B cell (primary cell): ENCODE measurements around the gene SPPL3.

Experiments used
- EZH2 ChIP-seq: IDR thresholded peaks from 2 replicates; pipeline ENCODE4 v1.6.1; 2012; ENCODE audit warnings: borderline replicate concordance, low read depth, mild to moderate bottlenecking, moderate library complexity, low read length; ENCODE audit not compliant: insufficient read depth, poor library complexity, severe bottlenecking
- TF ChIP-seq, protein P1 (sequence below): fragments of 200-600 bp; IDR thresholded peaks from one replicate; pipeline ENCODE4 v1.8.0; 2022; ENCODE audit warnings: antibody characterized with exemption, mild to moderate bottlenecking

- TF ChIP-seq, protein P1, sequence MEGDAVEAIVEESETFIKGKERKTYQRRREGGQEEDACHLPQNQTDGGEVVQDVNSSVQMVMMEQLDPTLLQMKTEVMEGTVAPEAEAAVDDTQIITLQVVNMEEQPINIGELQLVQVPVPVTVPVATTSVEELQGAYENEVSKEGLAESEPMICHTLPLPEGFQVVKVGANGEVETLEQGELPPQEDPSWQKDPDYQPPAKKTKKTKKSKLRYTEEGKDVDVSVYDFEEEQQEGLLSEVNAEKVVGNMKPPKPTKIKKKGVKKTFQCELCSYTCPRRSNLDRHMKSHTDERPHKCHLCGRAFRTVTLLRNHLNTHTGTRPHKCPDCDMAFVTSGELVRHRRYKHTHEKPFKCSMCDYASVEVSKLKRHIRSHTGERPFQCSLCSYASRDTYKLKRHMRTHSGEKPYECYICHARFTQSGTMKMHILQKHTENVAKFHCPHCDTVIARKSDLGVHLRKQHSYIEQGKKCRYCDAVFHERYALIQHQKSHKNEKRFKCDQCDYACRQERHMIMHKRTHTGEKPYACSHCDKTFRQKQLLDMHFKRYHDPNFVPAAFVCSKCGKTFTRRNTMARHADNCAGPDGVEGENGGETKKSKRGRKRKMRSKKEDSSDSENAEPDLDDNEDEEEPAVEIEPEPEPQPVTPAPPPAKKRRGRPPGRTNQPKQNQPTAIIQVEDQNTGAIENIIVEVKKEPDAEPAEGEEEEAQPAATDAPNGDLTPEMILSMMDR = no peak
- TF ChIP-seq EZH2 = no peak
These were observed 191.5 kb downstream of the SPPL3 start for GRCh38 chr12:120712610-120713009.
